ENCODE results near the gene LGALS14.
"Not testable (repeated sequence)": the region's sequence is repeated elsewhere in the genome, so short reads cannot be mapped to it uniquely, and the experiment has no call there.

LGALS14 gene, protein sequence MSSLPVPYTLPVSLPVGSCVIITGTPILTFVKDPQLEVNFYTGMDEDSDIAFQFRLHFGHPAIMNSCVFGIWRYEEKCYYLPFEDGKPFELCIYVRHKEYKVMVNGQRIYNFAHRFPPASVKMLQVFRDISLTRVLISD

GRCh38 chr19:39704181-39705044 lies at the start of gene LGALS14:
LGALS14 (plus strand) TSS chr19:39704481; CDS start chr19:39704529, 48 bp downstream.
- in situ Hi-C loops (cut with MboI; ENCODE audit: low sequenced_read_pairs) = no loop called here

DNA sequence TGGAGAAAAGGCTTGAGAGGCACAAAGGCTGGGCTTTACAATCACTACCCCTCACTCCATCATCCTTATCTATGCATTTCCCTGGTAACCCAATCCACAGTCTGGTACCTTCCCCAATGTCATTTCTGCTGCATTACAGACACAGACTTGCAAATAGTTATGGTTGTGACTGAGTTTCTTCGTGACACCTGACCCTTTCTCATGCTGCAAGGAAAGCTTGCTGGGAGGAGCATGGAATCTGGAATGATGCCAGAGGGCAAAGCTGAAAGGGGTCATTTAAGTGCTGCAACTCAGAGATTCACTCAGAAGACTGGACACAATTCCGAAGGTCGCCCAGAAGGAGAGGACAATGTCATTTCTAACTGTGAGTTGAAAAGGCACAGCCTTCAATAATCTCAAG lies 48.7 kb upstream of the LGALS14 start, which contains the start of gene LGALS16:
TSS of gene LGALS16 (plus strand) at position 301 of the 400 bp plus-strand sequence. CDS start at position 350, 49 bp downstream.
- in situ Hi-C loops (cut with MboI; ENCODE audit: low sequenced_read_pairs) = loop anchor here (25.0 kb wide), 1 partner anchor 93 kb away; no protein-coding TSS in a partner anchor

- in situ Hi-C loops (cut with MboI; ENCODE audit: low sequenced_read_pairs) = loop anchor here (25.0 kb wide), 1 partner anchor 97 kb away; no protein-coding TSS in a partner anchor
Observed at GRCh38 chr19:39659791-39660190, 44.5 kb upstream of the LGALS14 start.

DNA sequence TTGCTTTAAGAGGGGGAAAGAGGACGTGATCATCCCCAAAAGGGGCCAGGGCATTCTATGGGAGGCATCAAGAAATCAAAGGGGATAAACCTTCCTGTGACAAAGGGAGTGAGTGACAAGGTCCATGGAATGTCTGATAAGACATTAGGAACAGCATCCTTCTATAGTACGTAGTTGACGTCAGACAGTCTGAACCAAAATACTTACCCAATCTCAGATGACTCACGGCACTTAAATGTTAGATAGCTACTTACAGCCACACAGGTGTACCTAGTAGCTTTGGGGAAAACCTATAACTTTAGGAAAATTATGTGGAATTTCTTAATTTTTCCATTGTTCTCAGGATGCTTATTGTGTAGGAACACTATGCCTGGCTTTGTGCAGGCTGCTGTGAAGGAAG lies 43.6 kb upstream of the LGALS14 start:
- in situ Hi-C loops (cut with MboI; ENCODE audit: low sequenced_read_pairs) = loop anchor here (25.0 kb wide), 1 partner anchor 98 kb away; no protein-coding TSS in a partner anchor

DNA sequence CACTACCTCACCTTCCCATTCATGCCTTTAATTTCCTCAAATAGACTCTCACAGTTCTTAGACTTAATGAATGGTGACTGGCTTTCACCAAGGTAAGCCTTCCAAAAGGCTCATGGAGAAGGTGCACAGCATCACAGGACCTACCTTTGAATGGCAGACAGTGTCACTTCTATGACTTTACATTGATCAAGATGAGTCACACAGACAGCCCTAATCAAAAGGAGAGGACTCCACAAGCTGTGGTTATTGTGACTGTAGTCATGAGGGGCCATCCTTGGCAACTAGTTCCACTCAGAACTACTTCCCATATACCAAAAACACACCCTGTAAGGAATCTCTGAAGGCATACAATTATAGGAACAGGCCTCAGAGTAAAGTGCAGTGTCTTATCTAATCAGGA lies 42.7 kb upstream of the LGALS14 start:
- in situ Hi-C loops (cut with MboI; ENCODE audit: low sequenced_read_pairs) = loop anchor here (25.0 kb wide), 1 partner anchor 99 kb away; no protein-coding TSS in a partner anchor

DNA sequence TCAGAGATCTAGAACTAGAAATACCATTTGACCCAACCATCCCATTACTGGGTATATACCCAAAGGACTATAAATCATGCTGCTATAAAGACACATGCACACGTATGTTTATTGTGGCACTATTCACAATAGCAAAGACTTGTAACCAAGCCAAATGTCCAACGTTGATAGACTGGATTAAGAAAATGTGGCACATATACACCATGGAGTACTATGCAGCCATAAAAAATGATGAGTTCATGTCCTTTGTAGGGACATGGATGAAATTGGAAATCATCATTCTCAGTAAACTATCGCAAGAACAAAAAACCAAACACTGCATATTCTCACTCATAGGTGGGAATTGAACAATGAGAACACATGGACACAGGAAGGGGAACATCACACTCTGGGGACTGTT lies 34.4 kb upstream of the LGALS14 start:
- in situ Hi-C loops (cut with MboI; ENCODE audit: low sequenced_read_pairs) = loop anchor here (25.0 kb wide), 1 partner anchor 108 kb away; no protein-coding TSS in a partner anchor

- in situ Hi-C loops (cut with MboI; ENCODE audit: low sequenced_read_pairs) = loop anchor here (25.0 kb wide), 1 partner anchor 109 kb away; no protein-coding TSS in a partner anchor
Observed at GRCh38 chr19:39670998-39671397, 33.3 kb upstream of the LGALS14 start.

DNA sequence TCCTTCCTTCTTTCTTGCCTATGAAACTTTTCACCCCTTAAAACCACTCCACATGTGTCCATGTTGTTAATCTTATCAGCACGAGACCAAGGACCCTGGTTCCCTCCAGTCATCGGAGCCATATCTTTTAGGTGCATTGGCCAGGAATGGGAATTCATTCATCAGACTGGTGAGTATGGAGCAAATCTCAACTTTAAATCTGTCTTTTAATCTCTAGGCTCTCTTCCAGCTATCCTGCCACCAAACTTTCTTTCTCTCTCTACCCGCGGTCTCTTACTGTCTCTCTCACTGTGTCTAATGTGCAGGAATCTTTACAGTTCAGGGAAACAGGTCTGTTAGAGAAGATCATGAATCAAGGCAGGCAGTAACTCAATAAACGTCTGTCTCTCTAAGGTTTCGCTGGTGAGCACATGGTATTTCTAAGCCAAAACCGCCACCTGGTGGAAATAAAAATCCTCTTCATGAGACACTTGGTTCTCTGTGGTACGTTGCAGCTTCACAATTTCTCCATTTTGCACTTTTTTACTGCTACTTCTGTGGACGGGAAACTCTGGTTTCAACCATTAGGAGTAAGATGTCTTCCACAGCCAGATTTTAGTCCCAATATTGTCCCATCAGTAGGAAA lies 32.4 kb upstream of the LGALS14 start:
- in situ Hi-C loops (cut with MboI; ENCODE audit: low sequenced_read_pairs) = loop anchor here (25.0 kb wide), 1 partner anchor 110 kb away; no protein-coding TSS in a partner anchor

GRCh38 chr19:39672473-39672872 lies 31.8 kb upstream of the LGALS14 start:
- in situ Hi-C loops (cut with MboI; ENCODE audit: low sequenced_read_pairs) = loop anchor here (25.0 kb wide), 1 partner anchor 110 kb away; no protein-coding TSS in a partner anchor

GRCh38 chr19:39673862-39674261 lies 30.4 kb upstream of the LGALS14 start:
- in situ Hi-C loops (cut with MboI; ENCODE audit: low sequenced_read_pairs) = loop anchor here (25.0 kb wide), 1 partner anchor 112 kb away; no protein-coding TSS in a partner anchor

- in situ Hi-C loops (cut with MboI; ENCODE audit: low sequenced_read_pairs) = no loop called here
Observed at GRCh38 chr19:39676004-39676403, 28.3 kb upstream of the LGALS14 start.

GRCh38 chr19:39677961-39678889 lies 26.1 kb upstream of the LGALS14 start:
- in situ Hi-C loops (cut with MboI; ENCODE audit: low sequenced_read_pairs) = no loop called here

DNA sequence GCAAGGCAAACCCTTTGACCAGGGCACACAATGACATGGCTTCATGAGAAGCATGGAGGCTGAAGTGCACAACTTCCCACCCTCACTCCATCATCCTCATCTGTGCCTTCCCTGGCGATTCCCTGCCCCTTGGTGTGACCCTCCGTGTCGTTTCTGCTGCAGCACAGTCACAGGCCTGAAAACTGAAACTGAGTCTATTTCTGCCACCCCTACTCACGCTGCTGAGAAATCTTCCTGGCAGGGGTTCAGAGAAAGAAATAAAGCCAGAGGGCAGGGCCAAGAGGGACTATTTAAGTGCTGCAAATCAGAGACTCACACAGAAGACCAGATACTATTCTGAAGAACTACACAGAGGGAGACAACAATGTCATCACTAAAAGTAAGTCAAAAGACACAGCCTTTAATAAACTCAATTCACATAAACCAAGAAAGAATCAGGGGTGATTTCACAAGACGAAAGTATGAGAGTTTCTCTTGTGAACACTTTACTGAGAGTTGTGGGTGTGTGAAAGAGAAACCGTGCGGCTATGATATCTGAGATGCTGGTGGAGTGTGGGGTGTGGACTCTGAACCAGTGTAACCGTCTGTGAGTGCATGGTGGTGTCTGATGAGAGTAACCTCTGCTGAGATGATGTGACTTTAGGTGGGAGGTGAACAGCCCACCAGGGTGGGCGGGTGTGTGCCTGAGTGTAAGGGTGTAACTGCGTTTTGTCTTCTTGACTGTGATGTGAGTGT lies 25.1 kb upstream of the LGALS14 start:
- in situ Hi-C loops (cut with MboI; ENCODE audit: low sequenced_read_pairs) = no loop called here

DNA sequence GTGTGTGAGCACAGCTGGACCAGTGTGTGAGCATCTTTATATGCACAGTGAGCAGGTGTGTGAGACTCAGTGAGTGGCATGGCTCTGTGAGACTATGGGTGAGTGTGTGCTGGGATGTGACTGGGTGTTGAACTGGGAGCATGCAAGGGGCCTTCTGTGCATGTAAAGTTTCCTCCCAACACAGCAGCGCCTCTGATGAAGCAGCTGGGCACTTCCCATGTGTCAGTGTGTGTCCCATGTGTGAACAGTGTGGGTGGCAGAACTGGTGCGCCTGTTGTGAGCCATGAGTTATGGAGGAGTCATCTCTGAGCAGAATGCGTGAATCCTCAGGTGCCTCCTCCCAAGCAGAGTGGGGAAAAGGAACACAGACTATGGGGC lies 24.5 kb upstream of the LGALS14 start:
- in situ Hi-C loops (cut with MboI; ENCODE audit: low sequenced_read_pairs) = no loop called here

DNA sequence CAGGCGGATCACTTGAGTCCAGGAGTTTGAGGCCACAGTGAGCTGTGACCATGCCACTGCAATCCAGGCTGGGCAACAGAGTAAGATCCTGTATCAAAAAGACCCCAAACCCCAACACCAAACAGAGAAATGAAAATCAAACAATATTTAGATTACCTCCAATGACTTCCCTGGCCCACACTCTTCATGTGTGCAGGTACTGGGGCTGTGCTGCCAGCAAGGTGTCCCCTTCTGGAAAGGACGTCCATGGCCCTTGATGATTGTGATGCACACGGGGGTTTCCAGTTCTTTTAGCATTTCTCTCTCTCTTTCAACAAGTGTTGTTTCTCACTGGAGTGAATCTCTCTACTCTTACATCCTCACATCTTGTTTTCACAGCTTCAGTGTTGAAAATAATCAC lies 23.7 kb upstream of the LGALS14 start:
- in situ Hi-C loops (cut with MboI; ENCODE audit: low sequenced_read_pairs) = no loop called here

- in situ Hi-C loops (cut with MboI; ENCODE audit: low sequenced_read_pairs) = no loop called here
Observed at GRCh38 chr19:39681416-39681815, 22.9 kb upstream of the LGALS14 start.

DNA sequence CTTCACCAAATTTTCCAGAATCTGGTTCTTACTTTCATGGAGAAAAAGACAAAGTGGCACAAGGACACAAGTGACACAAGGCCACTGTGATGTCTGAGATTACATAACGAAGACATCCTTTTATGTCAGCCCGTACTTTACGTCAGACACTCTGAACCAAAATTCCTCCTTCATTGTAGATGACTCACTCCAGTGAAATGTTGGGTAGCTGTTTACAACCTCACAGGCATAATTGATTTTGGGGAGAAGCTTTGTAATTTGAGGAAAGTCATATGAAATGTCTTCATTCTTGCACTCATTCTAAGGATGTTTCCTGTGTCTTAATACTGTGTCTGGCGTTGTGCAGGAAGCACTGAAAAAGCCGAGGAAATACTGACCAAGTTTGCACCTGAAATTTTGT lies 20.0 kb upstream of the LGALS14 start:
- in situ Hi-C loops (cut with MboI; ENCODE audit: low sequenced_read_pairs) = no loop called here

DNA sequence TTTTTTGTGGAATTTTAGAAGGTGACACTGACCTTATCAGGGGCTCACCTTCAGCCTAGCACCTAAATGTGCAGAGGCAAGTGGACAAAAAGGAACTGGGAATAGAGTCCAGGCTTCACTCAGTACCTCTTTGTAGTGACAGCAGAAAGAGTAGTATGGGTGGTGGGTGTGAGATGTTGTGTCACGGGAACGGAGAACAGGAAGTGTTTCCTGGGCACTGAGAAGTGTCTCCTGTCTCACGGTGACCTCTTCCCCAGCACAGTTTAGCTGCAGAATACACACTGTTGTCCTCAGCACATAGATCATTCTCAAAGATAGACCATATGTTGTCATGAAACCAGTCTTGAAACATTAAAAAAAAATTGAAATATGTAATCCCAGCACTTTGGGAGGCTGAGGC lies 17.5 kb upstream of the LGALS14 start:
- in situ Hi-C loops (cut with MboI; ENCODE audit: low sequenced_read_pairs) = no loop called here

- in situ Hi-C loops (cut with MboI; ENCODE audit: low sequenced_read_pairs) = not testable (repeated sequence)
Observed at GRCh38 chr19:39688637-39689036, 15.6 kb upstream of the LGALS14 start.
